ENCODE measurements around the gene PIGBOS1. TPM values are rescaled to one million over a fixed set of nuclear protein-coding genes. Genes with fewer than 3 reads are reported as not detected.

Gene PIGBOS1
- polyA plus RNA-seq, 2 of the 4 experiments (the other 2 are of a cell fraction), result 33.5 to 42.3 TPM

- FAIRE-seq (no peak), DNase-seq (ENCODE audit: low read depth in 1 of 2, low spot score in 1 of 2) (peak in 1 of 2 experiments; percentile 29), ATAC-seq (no peak)
- Histone ChIP-seq H3K4me1 (peaks cover 21% of the 10 kb centered on the region), H3K4me2 (peak overlapping the region; percentile 72), H3K4me3 (peak overlapping the region; percentile 62), H3K27ac (peak overlapping the region; percentile 85 to 90), H3K9me3 (no peaks in the 10 kb centered on the region)
- ChIA-PET POLR2A (interaction anchor here (0.6 to 2.2 kb wide), 8 partner anchors 12 to 123 kb away, joined by 3 to 42 read pairs (median 6); partner anchors contain the start of genes CCPG1, PIERCE2 and RSL24D1), CTCF (interaction anchor here (1.0 to 2.5 kb wide), 7 partner anchors 15 to 120 kb away, joined by 3 to 14 read pairs (median 4); partner anchors contain the start of genes CCPG1 and PIERCE2)
- WGBS (ENCODE audit: missing lambda C conversion rate), result 38% methylated on average over 4 of the region's 4 CpGs
- TF ChIP-seq NR3C1 (IDR thresholded peaks at IDR 0.05) (no peak), CTCF (IDR thresholded peaks at IDR 0.05) (no peak), HEYL (CRISPR knock-in tag; IDR thresholded peaks at IDR 0.05) (no peak), KDM1A (IDR thresholded peaks at IDR 0.05; ENCODE audit: low read depth) (peak; percentile 98), PBX3 (IDR thresholded peaks at IDR 0.05) (no peak), CHD2 (IDR thresholded peaks at IDR 0.05; ENCODE audit: low read length, partially characterized antibody) (no peak), BCL3 (IDR thresholded peaks at IDR 0.05) (no peak), REST (IDR thresholded peaks at IDR 0.05) (no peak), RARB (CRISPR knock-in tag; IDR thresholded peaks at IDR 0.05) (no peak), MAZ (IDR thresholded peaks at IDR 0.05; ENCODE audit: borderline replicate concordance, low read depth, low read length) (no peak), RCOR1 (IDR thresholded peaks at IDR 0.05; ENCODE audit: low read depth, low read length) (peak; percentile 85; the same call in 1 of the 2 replicates), GATA3 (IDR thresholded peaks at IDR 0.05; ENCODE audit: borderline replicate concordance) (no peak), ELK1 (IDR thresholded peaks at IDR 0.05; ENCODE audit: low read depth, low read length) (no peak), PHF8 (IDR thresholded peaks at IDR 0.05; ENCODE audit: borderline replicate concordance, low read depth) (no peak; the same call in 1 of the 2 replicates), JUN (IDR thresholded peaks at IDR 0.05) (no peak), MYC (IDR thresholded peaks at IDR 0.05; ENCODE audit: borderline replicate concordance, low read length) (no peak), CEBPB (IDR thresholded peaks at IDR 0.05) (no peak), E2F6 (IDR thresholded peaks at IDR 0.05; ENCODE audit: borderline replicate concordance, low read depth) (no peak), CHD4 (IDR thresholded peaks at IDR 0.05; ENCODE audit: borderline replicate concordance) (peak; percentile 95), SMC3 (IDR thresholded peaks at IDR 0.05) (no peak), SREBF2 (IDR thresholded peaks at IDR 0.05) (no peak), HOXA7 (CRISPR knock-in tag; IDR thresholded peaks at IDR 0.05) (no peak), TFCP2L1 (CRISPR knock-in tag; IDR thresholded peaks at IDR 0.05) (no peak), EHF (CRISPR knock-in tag; IDR thresholded peaks at IDR 0.05) (no peak), BHLHE40 (IDR thresholded peaks at IDR 0.05; ENCODE audit: low read depth, low read length) (no peak), HDAC2 (IDR thresholded peaks at IDR 0.05) (peak; percentile 100), MAFK (IDR thresholded peaks at IDR 0.05; ENCODE audit: partially characterized antibody) (no peak), EP300 (IDR thresholded peaks at IDR 0.05) (no peak), ZFP36 (IDR thresholded peaks at IDR 0.05; ENCODE audit: borderline replicate concordance, partially characterized antibody) (no peak), HOXB13 (CRISPR knock-in tag; IDR thresholded peaks at IDR 0.05; ENCODE audit: low read depth) (no peak), MAX (IDR thresholded peaks at IDR 0.05) (no peak), FOSB (CRISPR knock-in tag; IDR thresholded peaks at IDR 0.05) (no peak)
Measured at GRCh38 chr15:55319537-55320237, 764 bp upstream of the PIGBOS1 start.

Measured in A549 (cell line).